ENCODE data around the gene KRT85. TPM values are rescaled to one million over a fixed set of nuclear protein-coding genes. Genes with fewer than 3 reads are reported as not detected.

KRT85 gene
- polyA plus RNA-seq, 1 donor (not counting 4 experiments of a cell fraction or from before 2014, with no cell fraction given) = not detected

DNA sequence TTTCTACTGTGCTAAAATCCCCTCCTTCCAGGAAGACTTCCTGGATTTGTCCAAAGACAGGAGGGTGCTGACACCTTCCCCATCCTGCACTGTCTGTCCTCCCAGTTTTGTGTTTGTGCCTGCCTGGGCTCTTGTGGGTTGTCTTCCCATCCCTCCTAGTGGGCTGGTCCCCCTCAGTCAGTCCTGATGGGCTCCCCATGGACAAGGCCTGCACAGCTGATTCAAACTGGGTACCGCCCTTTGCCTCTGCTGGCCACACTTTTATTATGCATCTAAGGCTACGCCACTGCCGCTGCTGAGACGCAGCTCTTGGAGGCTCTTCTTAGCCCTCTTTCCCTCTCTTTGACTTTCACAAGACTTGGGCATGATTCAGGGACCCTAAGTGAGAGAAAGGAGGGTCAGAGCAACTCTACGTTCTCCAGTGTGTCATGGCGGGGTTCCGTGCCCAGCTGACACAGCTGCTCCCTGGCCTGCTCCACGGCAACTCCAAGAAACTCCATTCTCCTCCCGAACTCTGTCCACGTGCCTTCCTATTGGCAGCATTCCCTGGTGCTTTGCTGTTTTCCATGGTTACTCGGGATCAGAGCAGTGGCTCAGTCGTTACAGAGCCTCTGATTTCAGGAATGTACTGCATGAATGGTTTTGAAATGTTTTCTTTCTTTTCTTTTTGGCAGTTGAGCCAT is 3.8 kb upstream of the KRT85 start:
- TF ChIP-seq EZH2 (IDR thresholded peaks at IDR 0.05; ENCODE audit: low read length) = no peak
- TF ChIP-seq, protein P1, sequence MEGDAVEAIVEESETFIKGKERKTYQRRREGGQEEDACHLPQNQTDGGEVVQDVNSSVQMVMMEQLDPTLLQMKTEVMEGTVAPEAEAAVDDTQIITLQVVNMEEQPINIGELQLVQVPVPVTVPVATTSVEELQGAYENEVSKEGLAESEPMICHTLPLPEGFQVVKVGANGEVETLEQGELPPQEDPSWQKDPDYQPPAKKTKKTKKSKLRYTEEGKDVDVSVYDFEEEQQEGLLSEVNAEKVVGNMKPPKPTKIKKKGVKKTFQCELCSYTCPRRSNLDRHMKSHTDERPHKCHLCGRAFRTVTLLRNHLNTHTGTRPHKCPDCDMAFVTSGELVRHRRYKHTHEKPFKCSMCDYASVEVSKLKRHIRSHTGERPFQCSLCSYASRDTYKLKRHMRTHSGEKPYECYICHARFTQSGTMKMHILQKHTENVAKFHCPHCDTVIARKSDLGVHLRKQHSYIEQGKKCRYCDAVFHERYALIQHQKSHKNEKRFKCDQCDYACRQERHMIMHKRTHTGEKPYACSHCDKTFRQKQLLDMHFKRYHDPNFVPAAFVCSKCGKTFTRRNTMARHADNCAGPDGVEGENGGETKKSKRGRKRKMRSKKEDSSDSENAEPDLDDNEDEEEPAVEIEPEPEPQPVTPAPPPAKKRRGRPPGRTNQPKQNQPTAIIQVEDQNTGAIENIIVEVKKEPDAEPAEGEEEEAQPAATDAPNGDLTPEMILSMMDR (optimal IDR thresholded peaks at IDR 0.05 in 1 of 3, IDR thresholded peaks at IDR 0.05 in 1 of 3, conservative IDR thresholded peaks at IDR 0.05 in 1 of 3; ENCODE audit: extremely low read depth in 1 of 3, insufficient read depth in 2 of 3, low read length in 3 of 3) = no peak
- H2AFZ ChIP-seq (ENCODE audit: control insufficient read depth, low read length) = no peak overlapping the region
- H3K9ac ChIP-seq (ENCODE audit: control insufficient read depth, extremely low read depth, insufficient read depth, low read length) = no peak overlapping the region
- H4K20me1 ChIP-seq (ENCODE audit: control insufficient read depth, extremely low read depth, insufficient read depth, low read length) = no peaks in the 10 kb centered on the region
- no peaks in the 10 kb centered on the region for H3K9me3 ChIP-seq (ENCODE audit: control insufficient read depth, low read depth, low read length)
- peaks cover 5% of the 10 kb centered on the region for H3K27me3 ChIP-seq (ENCODE audit: control insufficient read depth, extremely low read depth, insufficient read depth, low read length)
- no peak overlapping the region for H3K4me3 ChIP-seq (ENCODE audit: control insufficient read depth in 2 of 3, extremely low read depth in 1 of 3, insufficient read depth in 2 of 3, low read depth in 1 of 3, low read length in 3 of 3)
- no peaks in the 10 kb centered on the region for H3K79me2 ChIP-seq (ENCODE audit: control insufficient read depth, insufficient read depth, low read length)
- H3K9me1 ChIP-seq (ENCODE audit: control insufficient read depth, extremely low read depth, insufficient read depth, low read length) = no peaks in the 10 kb centered on the region
- no peak overlapping the region for H3K4me2 ChIP-seq (ENCODE audit: control insufficient read depth, extremely low read depth, insufficient read depth, low read depth, low read length)
- H3K27ac ChIP-seq (ENCODE audit: control insufficient read depth, insufficient read depth, low read length) = no peak overlapping the region
- FAIRE-seq (no peak), DNase-seq (ENCODE audit: low read depth, low spot score) (no peak)
- no peaks in the 10 kb centered on the region for H3K36me3 ChIP-seq (ENCODE audit: control insufficient read depth in 2 of 2, extremely low read depth in 1 of 2, insufficient read depth in 2 of 2, low read length in 2 of 2)
- dilution Hi-C loops (cut with MboI; ENCODE audit: extremely low pct_ligation_motif_present, low sequenced_read_pairs) = no loop called here
- H3K4me1 ChIP-seq (ENCODE audit: control insufficient read depth, extremely low read depth, insufficient read depth, low read length) = no peaks in the 10 kb centered on the region

- H3K27ac ChIP-seq (ENCODE audit: control insufficient read depth, insufficient read depth, low read length) = no peak overlapping the region
- no peak overlapping the region for H3K4me2 ChIP-seq (ENCODE audit: control insufficient read depth, extremely low read depth, insufficient read depth, low read depth, low read length)
- no peaks in the 10 kb centered on the region for H3K79me2 ChIP-seq (ENCODE audit: control insufficient read depth, insufficient read depth, low read length)
- H3K9me1 ChIP-seq (ENCODE audit: control insufficient read depth, extremely low read depth, insufficient read depth, low read length) = no peaks in the 10 kb centered on the region
- H3K9me3 ChIP-seq (ENCODE audit: control insufficient read depth, low read depth, low read length) = no peaks in the 10 kb centered on the region
- H3K27me3 ChIP-seq (ENCODE audit: control insufficient read depth, extremely low read depth, insufficient read depth, low read length) = peaks cover 9% of the 10 kb centered on the region
- no peaks in the 10 kb centered on the region for H3K36me3 ChIP-seq (ENCODE audit: control insufficient read depth in 2 of 2, extremely low read depth in 1 of 2, insufficient read depth in 2 of 2, low read length in 2 of 2)
- no peaks in the 10 kb centered on the region for H3K4me1 ChIP-seq (ENCODE audit: control insufficient read depth, extremely low read depth, insufficient read depth, low read length)
- DNase-seq (ENCODE audit: low read depth, low spot score) (no peak), FAIRE-seq (no peak)
- no peak overlapping the region for H3K9ac ChIP-seq (ENCODE audit: control insufficient read depth, extremely low read depth, insufficient read depth, low read length)
- no peak overlapping the region for H3K4me3 ChIP-seq (ENCODE audit: control insufficient read depth in 2 of 3, extremely low read depth in 1 of 3, insufficient read depth in 2 of 3, low read depth in 1 of 3, low read length in 3 of 3)
- dilution Hi-C loops (cut with MboI; ENCODE audit: extremely low pct_ligation_motif_present, low sequenced_read_pairs) = no loop called here
- no peaks in the 10 kb centered on the region for H4K20me1 ChIP-seq (ENCODE audit: control insufficient read depth, extremely low read depth, insufficient read depth, low read length)
- H2AFZ ChIP-seq (ENCODE audit: control insufficient read depth, low read length) = no peak overlapping the region
- TF ChIP-seq, protein P1 (optimal IDR thresholded peaks at IDR 0.05 in 1 of 3, IDR thresholded peaks at IDR 0.05 in 1 of 3, conservative IDR thresholded peaks at IDR 0.05 in 1 of 3; ENCODE audit: extremely low read depth in 1 of 3, insufficient read depth in 2 of 3, low read length in 3 of 3) = no peak
- TF ChIP-seq EZH2 (IDR thresholded peaks at IDR 0.05; ENCODE audit: low read length) = no peak
Measured at GRCh38 chr12:52369809-52370208, 2.5 kb upstream of the KRT85 start.

Data from keratinocyte (primary cell).